Sigmoid colon (tissue), 3 donors: ENCODE data around the gene HDHD2.

ENCODE experiments used
- POLR2A ChIP-seq, 2 donors: fragments of 450-650 bp; IDR thresholded peaks; one replicate each; pipeline ENCODE4 v1.6.1; 2016; ENCODE audit warnings: antibody characterized with exemption in 2 of 2, mild to moderate bottlenecking in 2 of 2, moderate library complexity in 2 of 2
- TF ChIP-seq, protein P1 (sequence below), 4 experiments: fragments of 450-650 bp in 3 of 4; fragments of 200-600 bp in 1 of 4; IDR thresholded peaks; one replicate each; pipeline ENCODE4 v1.5.1; 2016 to 2019; ENCODE audit warnings: antibody characterized with exemption in 4 of 4, mild to moderate bottlenecking in 3 of 4, moderate library complexity in 2 of 4

GRCh38 chr18:47143899-47144485, 6.3 kb downstream of the HDHD2 start:
- no peak for TF ChIP-seq POLR2A (IDR thresholded peaks at IDR 0.05)
- TF ChIP-seq, protein P1, sequence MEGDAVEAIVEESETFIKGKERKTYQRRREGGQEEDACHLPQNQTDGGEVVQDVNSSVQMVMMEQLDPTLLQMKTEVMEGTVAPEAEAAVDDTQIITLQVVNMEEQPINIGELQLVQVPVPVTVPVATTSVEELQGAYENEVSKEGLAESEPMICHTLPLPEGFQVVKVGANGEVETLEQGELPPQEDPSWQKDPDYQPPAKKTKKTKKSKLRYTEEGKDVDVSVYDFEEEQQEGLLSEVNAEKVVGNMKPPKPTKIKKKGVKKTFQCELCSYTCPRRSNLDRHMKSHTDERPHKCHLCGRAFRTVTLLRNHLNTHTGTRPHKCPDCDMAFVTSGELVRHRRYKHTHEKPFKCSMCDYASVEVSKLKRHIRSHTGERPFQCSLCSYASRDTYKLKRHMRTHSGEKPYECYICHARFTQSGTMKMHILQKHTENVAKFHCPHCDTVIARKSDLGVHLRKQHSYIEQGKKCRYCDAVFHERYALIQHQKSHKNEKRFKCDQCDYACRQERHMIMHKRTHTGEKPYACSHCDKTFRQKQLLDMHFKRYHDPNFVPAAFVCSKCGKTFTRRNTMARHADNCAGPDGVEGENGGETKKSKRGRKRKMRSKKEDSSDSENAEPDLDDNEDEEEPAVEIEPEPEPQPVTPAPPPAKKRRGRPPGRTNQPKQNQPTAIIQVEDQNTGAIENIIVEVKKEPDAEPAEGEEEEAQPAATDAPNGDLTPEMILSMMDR (IDR thresholded peaks at IDR 0.05) = no peak
